Measurements from ENCODE around the gene GPR17. TPM values are rescaled to one million over a fixed set of nuclear protein-coding genes. Genes with fewer than 3 reads are reported as not detected.

The GPR17 gene
- total RNA-seq, 1 donor from 2014 or later = not detected

DNA sequence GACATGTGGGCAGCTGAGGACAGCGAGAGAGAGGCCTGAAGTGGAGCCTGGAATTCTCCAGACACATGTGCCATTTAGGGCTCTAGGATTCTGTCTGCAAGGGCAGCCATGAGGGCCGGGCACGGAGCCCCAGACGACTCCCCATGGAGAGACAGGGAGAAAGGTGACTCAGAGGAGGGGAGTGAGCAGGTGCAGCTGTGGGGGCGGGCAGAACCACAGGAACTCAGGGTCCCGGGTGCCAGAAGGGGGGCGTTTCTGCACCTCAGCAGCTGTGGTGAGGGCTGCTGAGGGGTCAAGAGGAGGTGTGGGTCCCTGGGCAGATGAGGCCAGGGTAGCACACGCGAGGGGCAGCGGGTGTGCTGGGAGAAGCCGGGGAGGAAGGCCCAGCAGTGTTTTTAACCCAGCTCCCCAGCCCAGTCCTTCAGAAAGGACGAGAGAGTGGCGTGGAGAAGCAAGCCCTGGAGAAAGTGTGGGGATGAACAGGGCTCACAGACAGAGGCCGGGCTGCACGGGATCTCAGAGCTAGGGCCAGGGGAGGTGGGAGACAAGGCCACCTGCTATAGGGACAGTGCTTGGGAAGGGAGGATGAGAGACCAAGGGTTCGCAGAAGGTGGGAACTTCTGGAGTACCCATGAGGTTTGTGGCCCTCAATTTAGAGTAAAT is 7.6 kb downstream of the GPR17 start:
- Mint-ChIP-seq H3K27ac (no peak overlapping the region), H3K27me3 (peaks cover 3% of the 10 kb centered on the region), H3K4me3 (ENCODE audit: low read depth) (no peak overlapping the region)

DNA sequence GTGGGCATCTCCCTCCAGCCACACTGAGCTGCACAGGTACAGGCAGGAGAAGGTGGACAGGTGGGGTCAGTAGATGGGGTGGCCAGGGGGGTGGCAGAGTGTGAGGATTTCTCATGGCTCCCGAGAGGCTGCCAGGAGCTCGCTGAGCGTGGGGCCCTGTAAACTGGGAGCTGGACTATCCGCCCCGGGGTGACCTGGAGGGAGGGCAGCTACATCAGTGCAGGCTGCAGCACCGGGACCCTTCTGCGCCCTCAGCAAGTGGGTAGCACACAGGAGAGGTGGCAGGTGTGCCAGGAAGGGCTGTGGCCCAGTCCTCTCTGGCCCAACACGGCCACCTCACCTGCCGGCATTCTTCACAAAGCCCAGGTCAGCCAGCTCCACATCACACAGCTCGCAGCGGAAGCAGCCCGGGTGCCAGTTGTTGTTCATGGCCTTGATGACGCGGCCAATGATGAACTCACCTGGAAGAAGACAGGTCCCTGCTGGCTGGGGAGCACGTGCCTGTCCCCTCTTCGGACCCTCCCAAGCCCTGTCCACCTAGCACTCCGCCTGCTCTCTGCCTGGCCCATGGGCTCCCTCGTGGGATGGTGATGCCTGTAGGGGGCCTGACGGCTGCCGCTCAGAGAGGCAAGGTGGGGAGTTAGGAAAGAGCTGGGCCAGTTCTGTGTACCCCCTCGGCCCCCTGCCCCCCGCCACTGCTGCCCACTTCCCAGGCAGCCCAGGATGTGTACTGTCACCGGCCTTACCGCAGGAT is 8.3 kb downstream of the GPR17 start:
- H3K4me3 Mint-ChIP-seq (ENCODE audit: low read depth) = no peak overlapping the region
- peaks cover 2% of the 10 kb centered on the region for H3K4me1 Mint-ChIP-seq (ENCODE audit: low read depth)
- no peak overlapping the region for H3K27ac Mint-ChIP-seq
- H3K9me3 Mint-ChIP-seq (ENCODE audit: low read depth) = no peaks in the 10 kb centered on the region
- no peaks in the 10 kb centered on the region for H3K36me3 Mint-ChIP-seq (ENCODE audit: insufficient read depth)
- TF ChIP-seq, protein P1, sequence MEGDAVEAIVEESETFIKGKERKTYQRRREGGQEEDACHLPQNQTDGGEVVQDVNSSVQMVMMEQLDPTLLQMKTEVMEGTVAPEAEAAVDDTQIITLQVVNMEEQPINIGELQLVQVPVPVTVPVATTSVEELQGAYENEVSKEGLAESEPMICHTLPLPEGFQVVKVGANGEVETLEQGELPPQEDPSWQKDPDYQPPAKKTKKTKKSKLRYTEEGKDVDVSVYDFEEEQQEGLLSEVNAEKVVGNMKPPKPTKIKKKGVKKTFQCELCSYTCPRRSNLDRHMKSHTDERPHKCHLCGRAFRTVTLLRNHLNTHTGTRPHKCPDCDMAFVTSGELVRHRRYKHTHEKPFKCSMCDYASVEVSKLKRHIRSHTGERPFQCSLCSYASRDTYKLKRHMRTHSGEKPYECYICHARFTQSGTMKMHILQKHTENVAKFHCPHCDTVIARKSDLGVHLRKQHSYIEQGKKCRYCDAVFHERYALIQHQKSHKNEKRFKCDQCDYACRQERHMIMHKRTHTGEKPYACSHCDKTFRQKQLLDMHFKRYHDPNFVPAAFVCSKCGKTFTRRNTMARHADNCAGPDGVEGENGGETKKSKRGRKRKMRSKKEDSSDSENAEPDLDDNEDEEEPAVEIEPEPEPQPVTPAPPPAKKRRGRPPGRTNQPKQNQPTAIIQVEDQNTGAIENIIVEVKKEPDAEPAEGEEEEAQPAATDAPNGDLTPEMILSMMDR (IDR thresholded peaks at IDR 0.05; ENCODE audit: unreplicated experiment) = no peak
- H3K27me3 Mint-ChIP-seq = peaks cover 3% of the 10 kb centered on the region
- DNase-seq (ENCODE audit: low spot score, unreplicated experiment) = no peak

More for the DNA sequence above, 7.6 kb downstream of the GPR17 start:
- Mint-ChIP-seq H3K9me3 (ENCODE audit: low read depth) (no peaks in the 10 kb centered on the region), H3K36me3 (ENCODE audit: insufficient read depth) (no peaks in the 10 kb centered on the region), H3K4me1 (ENCODE audit: low read depth) (peaks cover 2% of the 10 kb centered on the region)
- TF ChIP-seq, protein P1 (IDR thresholded peaks at IDR 0.05; ENCODE audit: unreplicated experiment) = no peak
- no peak for DNase-seq (ENCODE audit: low spot score, unreplicated experiment)

DNA sequence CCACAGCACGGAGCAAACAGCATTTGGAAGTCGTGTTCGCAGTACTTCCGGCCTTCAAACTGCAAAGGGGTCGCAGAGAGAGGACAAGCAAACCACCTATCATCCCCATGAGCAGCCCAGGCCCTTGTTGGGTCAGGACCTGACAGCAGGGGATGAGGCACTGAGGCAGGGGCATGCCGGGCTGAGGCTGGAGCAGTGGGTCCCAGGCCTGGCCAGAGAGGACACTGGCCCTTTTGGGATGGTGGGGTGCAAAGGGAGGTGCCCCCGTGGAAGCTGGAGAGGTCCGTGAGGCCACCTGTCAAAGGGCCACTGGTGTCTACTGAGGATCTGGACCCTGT is 8.9 kb downstream of the GPR17 start:
- no peak for DNase-seq (ENCODE audit: low spot score, unreplicated experiment)
- Mint-ChIP-seq H3K4me3 (ENCODE audit: low read depth) (no peak overlapping the region), H3K36me3 (ENCODE audit: insufficient read depth) (no peaks in the 10 kb centered on the region), H3K27ac (no peak overlapping the region), H3K27me3 (no peaks in the 10 kb centered on the region), H3K9me3 (ENCODE audit: low read depth) (no peaks in the 10 kb centered on the region), H3K4me1 (ENCODE audit: low read depth) (no peaks in the 10 kb centered on the region)
- TF ChIP-seq, protein P1 (IDR thresholded peaks at IDR 0.05; ENCODE audit: unreplicated experiment) = no peak

DNA sequence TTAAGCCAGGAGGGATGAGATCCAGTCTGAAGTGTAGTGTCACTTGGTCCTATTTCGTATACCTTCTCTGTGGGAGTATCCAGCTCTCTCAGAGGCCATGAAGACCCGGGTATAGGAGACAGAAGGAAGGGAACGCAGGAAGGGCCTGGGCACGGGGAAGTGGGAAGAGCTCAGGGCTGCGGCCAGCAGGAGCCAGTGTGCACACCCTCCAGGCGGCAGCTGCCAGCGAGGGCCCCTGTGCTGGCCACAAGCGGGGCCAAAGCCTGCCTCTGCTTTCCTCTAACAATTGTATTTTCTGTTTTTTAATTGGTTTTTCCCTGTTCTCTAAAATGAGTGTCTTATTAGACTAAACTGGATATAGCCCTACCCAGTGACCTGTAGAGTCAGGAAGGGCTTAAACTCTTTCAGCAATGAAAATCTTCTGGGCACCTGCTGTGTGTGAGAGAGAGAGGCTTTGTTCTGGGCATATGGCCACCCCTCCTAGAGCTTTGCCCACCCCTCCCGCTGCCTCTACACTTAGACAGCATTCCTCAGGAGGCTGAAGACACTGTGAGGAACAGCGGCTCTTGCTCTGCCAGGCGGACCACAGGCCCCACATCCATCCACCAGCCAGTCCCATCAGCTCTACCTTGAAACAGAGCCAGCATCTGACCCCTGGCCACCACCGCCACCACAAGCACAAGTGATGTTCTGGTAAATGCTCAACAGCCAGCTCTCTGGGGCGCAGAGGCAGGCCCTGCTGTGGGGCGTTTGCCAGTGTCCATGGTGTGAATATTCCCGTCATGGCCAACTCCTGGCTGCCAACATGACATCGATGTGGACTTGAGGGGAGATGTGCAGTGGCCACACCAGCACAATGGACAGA is 9.5 kb downstream of the GPR17 start:
- DNase-seq (ENCODE audit: low spot score, unreplicated experiment) = no peak
- H3K27me3 Mint-ChIP-seq = no peaks in the 10 kb centered on the region
- no peaks in the 10 kb centered on the region for H3K4me1 Mint-ChIP-seq (ENCODE audit: low read depth)
- TF ChIP-seq, protein P1 (IDR thresholded peaks at IDR 0.05; ENCODE audit: unreplicated experiment) = no peak
- H3K9me3 Mint-ChIP-seq (ENCODE audit: low read depth) = no peaks in the 10 kb centered on the region
- H3K4me3 Mint-ChIP-seq (ENCODE audit: low read depth) = no peak overlapping the region
- no peaks in the 10 kb centered on the region for H3K36me3 Mint-ChIP-seq (ENCODE audit: insufficient read depth)
- no peak overlapping the region for H3K27ac Mint-ChIP-seq

DNA sequence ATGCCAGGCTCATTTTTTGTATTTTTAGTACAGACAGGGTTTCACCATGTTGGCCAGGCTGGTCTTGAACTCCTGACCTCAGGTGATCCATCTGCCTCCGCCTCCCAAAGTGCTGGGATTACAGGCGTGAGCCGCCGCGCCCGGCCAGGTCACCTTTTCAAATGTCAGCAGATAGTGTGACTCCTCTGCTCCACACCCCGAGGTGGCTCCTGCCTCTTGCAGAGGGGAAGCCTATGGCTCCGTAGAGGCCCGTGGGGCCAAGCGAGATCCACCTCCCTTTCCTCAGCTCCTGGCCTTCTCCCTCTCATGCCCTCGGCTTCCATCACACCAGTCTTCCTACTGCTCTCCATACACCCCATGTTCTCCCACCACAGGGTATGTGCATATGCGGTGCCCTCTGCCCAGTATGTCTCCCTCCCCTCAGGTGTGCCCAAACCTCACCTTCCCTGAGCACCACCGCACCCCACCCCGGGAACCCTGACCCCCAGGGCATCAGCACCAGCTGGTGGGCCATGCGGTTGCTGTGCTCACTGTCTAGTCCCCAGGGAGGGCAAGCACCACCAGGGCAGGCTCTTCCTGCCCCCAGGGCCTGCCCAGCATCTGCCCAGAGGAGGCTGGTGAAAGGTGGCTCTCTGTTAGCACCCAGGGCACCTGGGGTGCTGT is 10.7 kb downstream of the GPR17 start:
- no peak for DNase-seq (ENCODE audit: low spot score, unreplicated experiment)
- Mint-ChIP-seq H3K27ac (no peak overlapping the region), H3K9me3 (ENCODE audit: low read depth) (no peaks in the 10 kb centered on the region), H3K4me1 (ENCODE audit: low read depth) (peaks cover 6% of the 10 kb centered on the region), H3K36me3 (ENCODE audit: insufficient read depth) (no peaks in the 10 kb centered on the region), H3K27me3 (no peaks in the 10 kb centered on the region), H3K4me3 (ENCODE audit: low read depth) (no peak overlapping the region)
- TF ChIP-seq, protein P1 (IDR thresholded peaks at IDR 0.05; ENCODE audit: unreplicated experiment) = no peak

All from progenitor cell of endocrine pancreas (in vitro differentiated cells).